Esophagus muscularis mucosa (tissue), 4 donors: Measurements from ENCODE around the gene AGR3. TPM values are rescaled to one million over a fixed set of nuclear protein-coding genes. Genes with fewer than 3 reads are reported as not detected.

Source experiments
- DNase-seq: peaks from one replicate; pipeline ENCODE4 v3.0.0-alpha.2; 2017; ENCODE audit errors: extremely low spot score
- H3K27ac ChIP-seq, 4 donors: fragments of 200-600 bp; sonication (generic); replicated peaks in 1 of 4; 1 replicate in 3 of 4; 2 replicates in 1 of 4; pipeline ENCODE4 v1.5.1; 2016 to 2019; ENCODE audit warnings: mild to moderate bottlenecking in 1 of 4
- H3K27me3 ChIP-seq, 4 donors: fragments of 200-600 bp; sonication (generic); one replicate each; pipeline versions ENCODE4 v1.5.1 to v1.6.0; 2016 to 2019
- H3K36me3 ChIP-seq, 4 donors: fragments of 200-600 bp; sonication (generic); one replicate each; pipeline ENCODE4 v1.5.1; 2016 to 2019
- H3K4me1 ChIP-seq, 4 donors: fragments of 200-600 bp; sonication (generic); one replicate each; pipeline ENCODE4 v1.5.1; 2016 to 2019
- H3K4me3 ChIP-seq, 4 donors: fragments of 200-600 bp; sonication (generic); 1 replicate in 2 of 4; 2 replicates in 2 of 4; pipeline ENCODE4 v1.5.1; 2016 to 2019; ENCODE audit warnings: mild to moderate bottlenecking in 4 of 4, moderate library complexity in 1 of 4
- H3K9me3 ChIP-seq, 4 donors: fragments of 200-600 bp; sonication (generic); 1 replicate in 3 of 4; 2 replicates in 1 of 4; pipeline ENCODE4 v1.5.1; 2016 to 2019
- EP300 ChIP-seq: sonication (generic); formaldehyde crosslinking; IDR thresholded peaks from one replicate; pipeline ENCODE4 v1.6.1; 2017; ENCODE audit warnings: antibody characterized with exemption
- POLR2A ChIP-seq: fragments of 450-650 bp; IDR thresholded peaks from one replicate; pipeline ENCODE4 v1.6.1; 2017; ENCODE audit warnings: antibody characterized with exemption, moderate library complexity, mild to moderate bottlenecking, low read depth
- POLR2AphosphoS5 ChIP-seq, 2 donors: sonication (generic); formaldehyde crosslinking; IDR thresholded peaks; one replicate each; pipeline ENCODE4 v1.6.1; 2017; ENCODE audit warnings: antibody characterized with exemption in 2 of 2
- WGBS: methylation state at CpG from one replicate; pipeline ENCODE4 v1.1.5; 2018; 5-methylcytosine and 5-hydroxymethylcytosine counted together
- intact Hi-C: fragments of 100-400 bp; cut with DNase I; formaldehyde crosslinking; loops from one replicate; pipeline ENCODE4 v1.15.1; 2023
- total RNA-seq, 4 donors: library from RNA; depleted of rRNA; stranded (reverse); fragments of >200 nt; gene quantifications; one replicate each; pipeline versions ENCODE4 v1.1.0 to v1.2.1, GENCODE V29; 2016
- TF ChIP-seq, protein P1 (sequence below), 3 experiments: fragments of 200-600 bp in 2 of 3; fragments of 450-650 bp in 1 of 3; sonication (generic) in 2 of 3; IDR thresholded peaks; one replicate each; pipeline ENCODE4 v1.5.1; 2017 to 2019; ENCODE audit warnings: antibody characterized with exemption in 3 of 3, mild to moderate bottlenecking in 2 of 3, moderate library complexity in 1 of 3

AGR3 gene
- total RNA-seq, 4 donors from 2014 or later, result 0.45 TPM; not detected in 3

DNA sequence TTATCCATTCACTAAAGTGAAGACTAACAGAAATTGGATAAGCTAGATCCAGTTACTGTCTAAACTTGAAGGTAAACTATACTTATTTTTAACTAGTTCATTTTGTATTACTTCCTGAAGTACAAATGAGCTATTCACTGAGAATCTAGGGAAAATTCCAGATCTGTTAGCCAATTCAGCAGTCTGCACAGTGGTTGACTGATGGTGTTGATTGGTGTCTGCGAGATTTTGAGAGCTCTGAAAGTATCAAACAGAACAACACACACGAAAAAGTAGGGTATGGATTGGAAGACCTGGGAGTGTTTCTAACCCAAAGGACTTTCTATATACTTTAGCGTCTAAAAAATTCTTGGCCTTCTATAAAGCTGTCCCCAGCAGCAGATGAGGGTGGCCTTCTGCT lies 43.4 kb downstream of the AGR3 start:
- peaks cover 0 to 16% (median 3%) of the 10 kb centered on the region in 4 donors for H3K4me1 ChIP-seq
- WGBS, result 72% methylated on average over 3 of the region's 3 CpGs
- no peaks in the 10 kb centered on the region for H3K36me3 ChIP-seq
- H3K9me3 ChIP-seq, result no peaks in the 10 kb centered on the region
- H3K4me3 ChIP-seq, result no peak overlapping the region
- intact Hi-C loops, result no loop called here
- no peak for TF ChIP-seq POLR2AphosphoS5 (IDR thresholded peaks at IDR 0.05)
- no peak for TF ChIP-seq EP300
- TF ChIP-seq POLR2A, result no peak
- TF ChIP-seq, protein P1, sequence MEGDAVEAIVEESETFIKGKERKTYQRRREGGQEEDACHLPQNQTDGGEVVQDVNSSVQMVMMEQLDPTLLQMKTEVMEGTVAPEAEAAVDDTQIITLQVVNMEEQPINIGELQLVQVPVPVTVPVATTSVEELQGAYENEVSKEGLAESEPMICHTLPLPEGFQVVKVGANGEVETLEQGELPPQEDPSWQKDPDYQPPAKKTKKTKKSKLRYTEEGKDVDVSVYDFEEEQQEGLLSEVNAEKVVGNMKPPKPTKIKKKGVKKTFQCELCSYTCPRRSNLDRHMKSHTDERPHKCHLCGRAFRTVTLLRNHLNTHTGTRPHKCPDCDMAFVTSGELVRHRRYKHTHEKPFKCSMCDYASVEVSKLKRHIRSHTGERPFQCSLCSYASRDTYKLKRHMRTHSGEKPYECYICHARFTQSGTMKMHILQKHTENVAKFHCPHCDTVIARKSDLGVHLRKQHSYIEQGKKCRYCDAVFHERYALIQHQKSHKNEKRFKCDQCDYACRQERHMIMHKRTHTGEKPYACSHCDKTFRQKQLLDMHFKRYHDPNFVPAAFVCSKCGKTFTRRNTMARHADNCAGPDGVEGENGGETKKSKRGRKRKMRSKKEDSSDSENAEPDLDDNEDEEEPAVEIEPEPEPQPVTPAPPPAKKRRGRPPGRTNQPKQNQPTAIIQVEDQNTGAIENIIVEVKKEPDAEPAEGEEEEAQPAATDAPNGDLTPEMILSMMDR (IDR thresholded peaks at IDR 0.05), result no peak
- no peak for DNase-seq
- H3K27me3 ChIP-seq, result no peaks in the 10 kb centered on the region
- H3K27ac ChIP-seq, result no peak overlapping the region

DNA sequence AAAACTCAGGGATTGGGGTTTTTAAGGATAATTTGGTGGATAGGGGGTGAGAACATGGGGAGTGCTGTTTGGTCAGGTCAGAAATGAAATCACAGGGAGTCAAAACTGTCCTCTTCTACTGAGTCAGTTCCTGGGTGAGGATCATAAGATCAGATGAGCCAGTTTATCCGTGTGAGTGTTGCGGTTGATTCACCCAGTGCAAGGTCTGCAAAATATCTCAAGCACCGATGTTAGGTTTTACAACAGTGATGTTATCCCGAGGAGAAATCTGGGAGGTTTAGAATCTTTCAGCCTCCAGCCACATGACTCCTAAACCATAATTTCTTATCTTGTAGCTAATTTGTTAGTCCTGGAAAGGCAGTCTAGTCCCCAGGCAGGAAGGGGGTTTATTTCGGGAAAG lies 45.3 kb downstream of the AGR3 start:
- no peaks in the 10 kb centered on the region for H3K27me3 ChIP-seq
- H3K36me3 ChIP-seq, result no peaks in the 10 kb centered on the region
- no peaks in the 10 kb centered on the region for H3K9me3 ChIP-seq
- H3K27ac ChIP-seq, result no peak overlapping the region
- intact Hi-C loops, result no loop called here
- 62% methylated on average over 5 of the region's 5 CpGs for WGBS
- H3K4me1 ChIP-seq, result peaks cover 0 to 16% (median 3%) of the 10 kb centered on the region in 4 donors
- DNase-seq, result no peak
- H3K4me3 ChIP-seq, result no peak overlapping the region
- TF ChIP-seq POLR2A (no peak), EP300 (no peak), POLR2AphosphoS5 (IDR thresholded peaks at IDR 0.05) (no peak)
- TF ChIP-seq, protein P1 (IDR thresholded peaks at IDR 0.05), result no peak

DNA sequence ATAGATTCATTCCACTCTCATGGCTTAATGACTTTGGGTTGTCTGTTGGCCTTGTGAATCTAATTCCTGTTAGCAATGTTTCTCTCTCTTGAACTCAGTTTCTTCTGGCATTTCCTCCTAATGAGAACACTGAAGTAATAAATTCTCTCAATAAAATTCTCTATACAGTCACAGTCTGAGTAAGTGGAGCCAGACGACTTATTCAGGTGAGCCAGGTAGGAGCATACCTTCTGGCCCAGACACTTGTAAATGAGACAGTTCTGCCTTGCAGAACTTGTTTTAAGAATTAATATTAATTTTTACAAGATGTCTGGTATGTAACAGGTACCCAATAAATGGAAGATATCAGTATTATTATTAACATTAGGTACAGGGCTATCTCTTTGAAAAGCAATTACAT lies 48.4 kb downstream of the AGR3 start:
- H3K36me3 ChIP-seq, result no peaks in the 10 kb centered on the region
- H3K27ac ChIP-seq, result no peak overlapping the region
- H3K4me1 ChIP-seq, result no peaks in the 10 kb centered on the region
- intact Hi-C loops, result no loop called here
- TF ChIP-seq, protein P1 (IDR thresholded peaks at IDR 0.05), result no peak
- TF ChIP-seq POLR2AphosphoS5 (IDR thresholded peaks at IDR 0.05) (no peak), POLR2A (no peak), EP300 (no peak)
- DNase-seq, result no peak
- H3K9me3 ChIP-seq, result no peaks in the 10 kb centered on the region
- no peak overlapping the region for H3K4me3 ChIP-seq
- H3K27me3 ChIP-seq, result no peaks in the 10 kb centered on the region
- WGBS, result 89% methylated on average over 1 of the region's 1 CpG

DNA sequence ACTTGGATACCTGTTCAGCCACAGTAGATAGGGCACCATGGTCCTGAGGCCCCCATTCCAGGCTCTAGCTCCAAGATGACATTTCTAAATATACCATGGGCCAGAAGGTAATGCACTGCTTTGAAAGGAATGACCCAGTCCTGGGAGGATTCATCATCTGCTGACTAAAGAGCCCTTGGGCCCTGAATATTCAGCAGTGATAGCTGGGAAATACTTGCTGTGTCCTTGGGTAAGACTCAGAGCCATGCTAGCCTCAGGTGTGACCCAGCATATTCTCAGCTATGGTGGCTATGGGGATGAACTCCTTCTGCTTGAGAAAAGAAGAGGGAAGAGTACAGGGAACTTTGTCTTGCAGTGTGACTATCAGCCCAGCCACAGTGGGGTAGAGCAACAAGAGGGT lies 55.7 kb downstream of the AGR3 start:
- H3K27me3 ChIP-seq, result no peaks in the 10 kb centered on the region
- DNase-seq, result no peak
- TF ChIP-seq POLR2AphosphoS5 (IDR thresholded peaks at IDR 0.05), result no peak
- no peak for TF ChIP-seq POLR2A
- TF ChIP-seq, protein P1 (IDR thresholded peaks at IDR 0.05), result no peak
- no peak for TF ChIP-seq EP300

DNA sequence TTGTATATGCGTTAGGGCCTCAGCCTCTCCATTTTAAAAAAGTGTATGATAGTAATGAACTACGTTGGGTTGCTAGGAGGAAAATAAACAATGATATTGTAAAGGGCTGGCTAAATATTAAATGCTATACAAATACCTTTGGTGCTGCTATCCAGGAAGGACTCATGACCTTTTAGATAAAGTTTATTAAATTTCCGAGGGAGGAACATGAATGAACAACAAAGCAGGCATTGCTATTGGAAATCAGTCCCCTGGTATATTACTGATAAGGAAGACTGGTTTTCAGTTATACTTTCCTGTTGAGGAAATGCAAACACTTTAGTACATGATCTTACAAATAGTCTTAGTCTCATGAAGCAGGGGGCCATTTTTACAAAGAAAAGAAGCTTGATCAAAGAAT lies 59.8 kb downstream of the AGR3 start:
- intact Hi-C loops, result no loop called here
- H3K4me3 ChIP-seq, result no peak overlapping the region
- no peak overlapping the region for H3K27ac ChIP-seq
- no peaks in the 10 kb centered on the region for H3K4me1 ChIP-seq
- 60% methylated on average over 3 of the region's 3 CpGs for WGBS
- TF ChIP-seq EP300, result no peak
- no peak for TF ChIP-seq POLR2A
- no peak for TF ChIP-seq POLR2AphosphoS5 (IDR thresholded peaks at IDR 0.05)
- TF ChIP-seq, protein P1 (IDR thresholded peaks at IDR 0.05), result no peak
- H3K27me3 ChIP-seq, result no peaks in the 10 kb centered on the region
- no peak for DNase-seq
- H3K36me3 ChIP-seq, result no peaks in the 10 kb centered on the region
- H3K9me3 ChIP-seq, result no peaks in the 10 kb centered on the region

More for the DNA sequence above, 55.7 kb downstream of the AGR3 start:
- H3K27ac ChIP-seq, result no peak overlapping the region
- intact Hi-C loops, result no loop called here
- no peaks in the 10 kb centered on the region for H3K36me3 ChIP-seq
- no peaks in the 10 kb centered on the region for H3K4me1 ChIP-seq
- no peak overlapping the region for H3K4me3 ChIP-seq
- no peaks in the 10 kb centered on the region for H3K9me3 ChIP-seq
